Measurements from ENCODE around the gene PPP1R12C.

The PPP1R12C gene

DNA sequence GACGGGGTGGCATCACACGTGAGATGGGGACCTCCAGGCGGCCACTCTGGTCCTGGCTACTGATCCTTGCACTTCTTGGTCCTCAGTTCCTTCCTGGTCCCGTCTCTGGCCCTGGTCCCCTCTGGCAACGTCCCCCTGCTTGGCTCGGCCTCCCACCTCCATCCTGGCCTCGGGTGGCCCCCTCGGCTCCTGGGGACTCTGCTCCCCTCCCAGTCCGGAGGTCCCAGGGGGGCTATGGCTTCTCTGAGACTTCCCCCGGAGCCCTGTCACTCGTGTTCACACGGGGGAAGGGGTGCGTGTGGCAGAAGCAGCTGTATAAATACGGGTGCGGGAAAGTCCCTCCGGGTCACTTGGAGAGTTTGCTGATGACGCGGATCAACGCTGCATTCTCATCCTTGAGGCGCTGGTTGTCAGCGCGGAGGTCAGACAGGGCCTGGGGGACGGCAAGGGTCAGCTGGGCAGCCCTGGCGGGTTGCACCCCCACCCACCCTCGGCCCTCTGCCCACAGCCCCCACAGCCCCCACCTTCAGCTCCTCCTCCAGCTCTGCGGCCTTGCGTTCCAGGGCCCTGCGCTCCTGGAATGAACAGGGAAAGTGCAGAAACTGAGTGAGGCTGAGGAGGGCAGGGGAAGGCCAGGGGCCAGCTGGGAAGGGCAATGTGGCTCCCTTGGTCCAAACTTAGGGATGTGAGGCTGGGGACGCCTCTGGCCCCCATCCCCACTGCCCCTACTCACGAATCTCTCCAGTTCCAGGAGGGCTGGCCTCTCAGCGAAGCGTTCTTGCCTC lies 26.1 kb downstream of the PPP1R12C start:
- no peak for DNase-seq (ENCODE audit: low read depth)

DNA sequence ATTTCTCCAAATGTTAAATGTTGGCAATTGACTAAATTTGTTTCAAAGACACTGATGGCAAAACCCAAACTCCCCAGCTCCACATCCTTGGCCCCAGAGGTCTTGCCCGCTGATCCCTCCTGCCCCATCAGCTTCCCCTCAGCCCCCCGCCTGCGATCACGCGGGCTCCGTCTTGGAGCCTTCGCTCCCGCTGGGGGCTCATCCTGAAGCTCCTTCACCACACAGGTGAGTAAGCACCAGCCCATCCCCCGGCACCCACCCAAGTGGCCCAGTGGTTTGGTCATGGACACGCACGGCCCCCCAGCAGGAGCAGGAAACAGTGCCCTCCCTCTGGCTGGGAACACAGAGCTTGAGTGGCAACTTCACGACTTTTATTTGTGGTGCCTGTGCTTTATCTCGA lies 26.9 kb downstream of the PPP1R12C start:
- no peak for DNase-seq (ENCODE audit: low read depth)

DNA sequence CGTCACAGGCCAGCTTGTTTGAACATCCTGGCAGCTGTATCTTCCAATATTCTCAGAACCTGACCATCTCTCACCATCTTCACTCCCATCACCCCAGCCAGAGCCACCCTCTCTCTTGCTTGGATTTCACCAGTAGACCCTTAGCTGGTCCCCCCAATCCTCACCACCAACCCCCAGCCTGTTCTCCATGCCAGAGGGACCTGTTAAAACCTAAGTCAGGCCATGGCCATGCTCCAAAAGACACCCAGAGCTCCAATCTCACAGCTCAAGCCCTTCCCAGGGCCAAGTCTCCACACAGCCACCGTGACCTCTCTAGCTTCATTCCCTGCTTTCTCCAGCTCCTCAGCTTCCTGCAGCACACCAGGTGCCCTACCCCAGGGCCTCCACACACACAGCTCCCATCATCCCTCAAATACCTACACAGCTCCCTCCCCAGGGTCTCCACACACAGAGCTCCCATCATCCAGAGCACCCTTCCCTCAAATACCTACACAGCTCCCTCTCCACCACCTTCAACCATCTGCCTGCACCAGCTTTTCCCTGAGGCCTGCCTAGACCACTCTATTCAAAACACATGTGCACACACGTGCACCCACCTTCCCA lies 28.0 kb downstream of the PPP1R12C start:
- DNase-seq (ENCODE audit: low read depth), result no peak

DNA sequence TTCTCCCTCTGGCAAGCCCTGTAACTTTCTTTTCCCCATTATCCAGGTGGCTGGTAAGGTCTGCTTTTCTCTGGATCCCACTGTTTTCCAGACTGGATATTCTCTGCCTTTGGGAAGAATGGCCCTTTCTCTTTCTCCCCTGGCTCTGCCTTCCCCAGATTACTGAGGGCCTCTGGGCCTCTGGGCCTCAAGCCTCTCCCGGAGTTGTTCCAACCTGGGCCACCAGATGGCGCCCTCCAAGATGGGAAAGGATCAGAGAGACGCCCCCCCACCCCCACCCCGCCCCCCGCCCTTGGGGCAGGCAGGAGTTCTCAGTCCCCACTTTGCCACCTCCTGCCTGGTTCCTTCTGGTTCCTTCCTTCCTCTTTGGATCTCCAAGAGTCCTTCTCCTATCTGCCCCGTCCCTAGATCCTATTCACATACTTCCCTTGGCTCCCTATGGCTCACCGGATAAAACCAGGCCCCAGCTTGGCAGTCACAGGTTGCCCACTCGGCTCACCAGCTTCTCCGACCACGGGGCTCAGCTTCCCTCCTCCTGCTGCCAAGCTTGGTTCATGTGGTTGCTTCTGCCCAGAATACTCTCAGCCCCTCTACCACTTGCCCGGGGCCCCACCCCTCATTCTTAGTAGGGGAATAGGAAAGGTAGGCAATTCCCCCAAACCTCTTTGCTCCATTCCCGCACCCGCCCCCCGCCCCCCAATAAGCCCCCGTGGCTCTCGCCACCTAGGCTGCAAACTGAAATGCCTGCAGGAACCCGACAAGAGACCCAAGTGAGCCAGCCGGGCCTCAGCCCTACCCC lies 28.7 kb downstream of the PPP1R12C start:
- DNase-seq (ENCODE audit: low read depth), result peak; percentile 49

DNA sequence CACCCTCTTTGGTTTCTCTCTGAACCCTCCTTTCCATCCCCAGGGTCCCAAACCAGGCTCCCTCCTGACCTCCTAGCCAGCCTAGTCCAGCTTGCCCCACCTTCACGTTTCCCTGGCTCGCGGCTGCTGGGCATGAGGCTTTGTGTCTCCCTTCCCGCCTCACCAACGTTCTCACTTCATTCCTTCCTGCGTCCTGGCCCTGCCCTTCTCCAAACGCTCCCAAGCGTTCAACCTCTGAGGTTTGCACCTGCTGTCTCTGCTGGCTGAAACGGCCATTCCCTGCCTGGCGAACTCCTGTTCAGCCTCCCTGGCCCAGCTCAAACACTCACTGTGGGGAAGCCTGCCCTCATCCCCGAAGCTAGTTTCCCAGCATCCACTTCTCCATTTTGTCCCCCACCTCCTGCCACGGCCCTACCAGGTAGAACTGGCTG lies 29.4 kb downstream of the PPP1R12C start:
- DNase-seq (ENCODE audit: low read depth), result no peak

DNA sequence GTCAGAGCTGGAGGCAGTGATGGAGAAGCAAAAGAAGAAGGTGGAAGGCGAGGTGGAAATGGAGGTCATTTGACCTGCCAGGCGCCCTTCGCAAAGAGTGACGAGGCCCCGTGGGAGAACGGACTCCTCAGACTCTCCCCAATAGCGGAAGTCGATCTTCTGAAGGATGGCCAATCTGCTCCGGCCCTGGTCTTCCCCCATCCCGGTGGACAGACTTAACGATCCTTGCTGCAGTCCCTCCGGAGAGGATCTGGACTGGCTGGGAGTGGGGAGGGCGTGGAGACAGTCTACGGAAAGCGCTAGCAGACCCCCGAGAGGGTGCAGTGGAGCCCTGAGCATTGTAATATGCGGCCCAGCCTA lies 29.9 kb downstream of the PPP1R12C start:
- no peak for DNase-seq (ENCODE audit: low read depth)

DNA sequence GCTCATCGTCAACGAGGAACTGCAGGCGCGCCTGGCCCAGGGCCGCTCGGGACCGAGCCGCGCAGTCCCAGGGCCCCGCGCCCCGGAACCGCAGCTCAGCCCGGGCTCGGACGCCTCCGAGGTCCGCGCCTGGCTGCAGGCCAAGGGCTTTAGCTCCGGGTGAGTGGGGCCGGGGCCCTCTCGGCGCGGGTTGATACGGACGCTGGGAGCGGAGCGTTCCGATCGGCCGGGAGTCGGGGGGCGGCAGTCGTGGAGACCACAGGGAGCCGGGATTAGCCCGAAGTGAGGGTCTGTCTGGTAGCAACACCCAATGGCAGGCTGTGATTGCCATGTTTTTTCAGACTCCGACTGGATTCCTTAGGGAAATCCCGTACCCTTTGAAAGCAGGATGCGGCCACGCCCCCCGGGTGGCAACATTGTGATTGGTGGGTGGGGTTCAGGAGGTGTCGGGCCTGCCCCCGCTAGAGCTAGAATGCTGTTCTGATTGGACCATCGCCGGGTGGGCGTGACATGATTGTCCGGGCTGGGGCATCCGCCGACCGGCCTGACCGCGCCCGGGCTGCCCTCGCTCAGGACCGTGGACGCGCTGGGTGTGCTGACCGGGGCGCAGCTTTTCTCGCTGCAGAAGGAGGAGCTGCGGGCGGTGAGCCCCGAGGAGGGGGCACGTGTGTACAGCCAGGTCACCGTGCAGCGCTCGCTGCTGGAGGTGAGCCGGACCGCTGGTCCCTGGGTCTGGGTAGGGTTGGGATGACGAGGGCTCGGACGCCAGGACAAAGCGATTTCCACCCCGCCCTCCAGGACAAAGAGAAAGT lies 30.5 kb downstream of the PPP1R12C start:
- DNase-seq (ENCODE audit: low read depth), result peak; percentile 37

DNA sequence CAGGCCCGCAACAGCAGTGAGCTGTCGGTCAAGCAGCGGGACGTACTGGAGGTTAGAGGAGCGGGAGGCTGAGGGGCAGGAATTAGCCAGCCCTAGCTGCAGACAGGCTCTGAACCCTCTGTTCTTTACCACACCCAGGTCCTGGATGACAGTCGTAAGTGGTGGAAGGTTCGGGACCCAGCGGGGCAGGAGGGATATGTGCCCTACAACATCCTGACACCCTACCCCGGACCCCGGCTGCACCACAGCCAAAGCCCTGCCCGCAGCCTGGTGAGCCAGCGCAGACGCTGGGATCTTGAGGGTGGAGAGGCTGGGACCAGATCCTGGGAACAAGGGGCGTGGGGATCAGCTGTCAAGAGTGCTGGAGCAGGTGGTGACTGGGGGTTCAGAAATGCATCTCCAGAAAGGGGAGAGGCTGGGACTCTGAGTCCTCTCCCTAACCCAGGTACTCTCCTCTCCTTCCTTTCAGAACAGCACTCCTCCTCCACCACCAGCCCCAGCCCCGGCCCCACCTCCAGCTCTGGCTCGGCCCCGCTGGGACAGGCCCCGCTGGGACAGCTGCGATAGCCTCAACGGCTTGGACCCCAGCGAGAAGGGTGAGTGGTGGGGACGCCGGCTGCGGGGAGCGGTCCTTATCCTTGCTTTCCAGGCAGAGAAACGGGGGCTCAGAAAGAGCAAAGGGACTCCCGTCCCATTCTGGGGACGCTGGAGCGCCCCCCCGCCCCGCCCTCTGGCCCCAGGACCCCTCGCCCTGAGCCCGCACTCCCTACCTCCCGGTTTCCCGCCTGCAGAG lies 31.3 kb downstream of the PPP1R12C start:
- no peak for DNase-seq (ENCODE audit: low read depth)

DNA sequence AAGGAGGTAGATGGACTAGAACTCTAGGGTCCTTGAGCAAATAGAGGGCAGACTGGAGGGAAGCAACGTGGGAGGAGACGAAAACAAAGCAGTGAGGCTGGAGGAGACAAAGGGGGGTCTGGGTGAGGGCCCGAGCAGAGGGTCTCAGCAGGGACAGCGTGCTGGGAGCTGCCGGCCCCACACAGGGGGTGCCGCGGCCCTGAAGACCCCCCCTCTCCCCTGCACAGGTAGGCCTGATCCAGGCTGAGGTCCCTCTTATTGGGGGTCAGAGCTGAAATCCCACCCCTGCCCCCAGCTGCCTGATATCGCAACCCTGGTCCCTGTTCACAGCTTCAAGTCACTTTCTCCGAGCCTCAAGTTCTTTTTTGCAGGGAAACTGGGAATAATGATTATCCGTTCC lies 33.0 kb downstream of the PPP1R12C start:
- DNase-seq (ENCODE audit: low read depth), result no peak

DNA sequence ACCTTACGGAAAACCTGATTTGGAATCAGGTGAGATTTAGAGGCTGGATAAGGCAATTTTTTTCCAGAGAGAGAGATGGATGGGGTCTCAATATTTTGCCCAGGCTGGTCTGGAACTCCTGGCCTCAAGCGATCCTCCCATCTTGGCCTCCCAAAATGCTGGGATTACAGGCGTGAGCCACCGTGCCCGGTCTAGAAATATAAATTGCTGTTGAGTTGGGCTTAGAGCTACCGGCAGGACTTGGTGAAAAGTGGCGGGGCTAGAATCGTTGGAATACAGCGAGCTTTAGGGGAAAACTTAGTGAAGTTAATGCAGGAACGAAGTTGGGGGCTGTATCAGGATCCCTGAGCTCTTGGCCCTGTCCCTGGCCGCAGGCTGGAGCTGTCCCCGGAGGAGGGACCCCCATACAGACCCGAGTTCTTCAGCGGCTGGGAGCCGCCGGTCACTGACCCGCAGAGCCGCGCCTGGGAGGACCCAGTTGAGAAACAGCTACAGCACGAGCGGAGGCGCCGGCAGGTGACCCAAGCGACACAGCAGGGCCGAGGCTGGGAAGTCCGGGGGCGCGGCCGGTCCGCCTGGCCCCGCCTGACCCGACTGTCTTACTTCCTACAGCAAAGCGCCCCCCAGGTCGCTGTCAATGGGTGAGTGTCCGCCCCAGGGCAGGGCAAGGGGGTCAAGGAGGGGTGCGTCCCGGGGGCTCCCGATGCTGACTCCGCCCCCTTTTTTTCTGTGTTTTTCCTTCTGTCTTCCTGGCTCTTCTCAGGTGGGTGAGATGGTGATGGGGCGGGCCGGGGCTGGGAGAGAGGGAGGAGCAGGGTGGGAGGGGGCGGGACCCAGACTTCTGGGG lies 34.2 kb downstream of the PPP1R12C start:
- no peak for DNase-seq (ENCODE audit: low read depth)

DNA sequence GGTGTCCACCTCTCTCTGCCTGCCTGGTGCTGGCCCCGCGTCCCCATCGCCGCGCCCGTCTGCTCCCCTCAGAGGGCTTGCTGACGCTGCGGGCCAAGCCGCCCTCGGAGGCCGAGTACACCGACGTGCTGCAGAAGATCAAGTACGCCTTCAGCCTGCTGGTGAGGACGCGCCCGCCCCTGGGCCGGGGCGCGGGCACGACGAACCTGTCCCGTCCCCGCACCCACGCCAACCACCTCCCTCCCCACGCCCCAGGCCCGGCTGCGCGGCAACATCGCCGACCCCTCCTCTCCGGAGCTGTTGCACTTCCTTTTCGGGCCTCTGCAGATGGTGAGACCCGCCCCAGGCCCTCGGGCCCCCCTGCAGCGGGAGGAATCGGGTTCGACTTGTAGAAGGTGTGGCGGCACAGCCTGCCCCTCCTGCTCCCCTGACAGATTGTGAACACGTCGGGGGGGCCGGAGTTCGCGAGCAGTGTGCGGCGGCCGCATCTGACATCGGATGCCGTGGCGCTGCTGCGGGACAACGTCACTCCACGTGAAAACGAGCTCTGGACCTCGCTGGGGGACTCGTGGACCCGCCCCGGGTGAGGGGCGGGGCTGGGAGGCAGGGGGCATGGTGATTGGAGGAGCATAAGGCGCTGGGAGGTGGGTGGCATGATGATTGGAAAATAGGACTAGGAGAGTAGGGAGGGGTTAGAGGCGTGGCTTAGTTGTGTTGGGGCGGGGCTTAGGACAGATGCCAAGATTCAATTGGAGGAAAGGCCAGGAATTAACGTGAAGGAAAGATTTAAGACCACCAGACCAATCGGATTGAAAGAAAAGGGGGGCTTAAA lies 35.2 kb downstream of the PPP1R12C start:
- no peak for DNase-seq (ENCODE audit: low read depth)

DNA sequence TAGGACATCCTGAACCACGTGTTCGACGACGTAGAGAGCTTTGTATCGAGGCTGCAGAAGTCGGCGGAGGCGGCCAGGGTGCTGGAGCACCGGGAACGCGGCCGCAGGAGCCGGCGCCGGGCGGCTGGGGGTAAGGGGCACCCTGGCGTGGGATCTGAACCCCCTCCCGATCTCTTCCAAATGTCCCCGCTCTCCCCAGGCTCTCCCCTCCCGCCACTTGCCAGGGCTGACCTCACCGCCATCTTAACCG lies 35.7 kb downstream of the PPP1R12C start:
- DNase-seq (ENCODE audit: low read depth), result no peak

DNA sequence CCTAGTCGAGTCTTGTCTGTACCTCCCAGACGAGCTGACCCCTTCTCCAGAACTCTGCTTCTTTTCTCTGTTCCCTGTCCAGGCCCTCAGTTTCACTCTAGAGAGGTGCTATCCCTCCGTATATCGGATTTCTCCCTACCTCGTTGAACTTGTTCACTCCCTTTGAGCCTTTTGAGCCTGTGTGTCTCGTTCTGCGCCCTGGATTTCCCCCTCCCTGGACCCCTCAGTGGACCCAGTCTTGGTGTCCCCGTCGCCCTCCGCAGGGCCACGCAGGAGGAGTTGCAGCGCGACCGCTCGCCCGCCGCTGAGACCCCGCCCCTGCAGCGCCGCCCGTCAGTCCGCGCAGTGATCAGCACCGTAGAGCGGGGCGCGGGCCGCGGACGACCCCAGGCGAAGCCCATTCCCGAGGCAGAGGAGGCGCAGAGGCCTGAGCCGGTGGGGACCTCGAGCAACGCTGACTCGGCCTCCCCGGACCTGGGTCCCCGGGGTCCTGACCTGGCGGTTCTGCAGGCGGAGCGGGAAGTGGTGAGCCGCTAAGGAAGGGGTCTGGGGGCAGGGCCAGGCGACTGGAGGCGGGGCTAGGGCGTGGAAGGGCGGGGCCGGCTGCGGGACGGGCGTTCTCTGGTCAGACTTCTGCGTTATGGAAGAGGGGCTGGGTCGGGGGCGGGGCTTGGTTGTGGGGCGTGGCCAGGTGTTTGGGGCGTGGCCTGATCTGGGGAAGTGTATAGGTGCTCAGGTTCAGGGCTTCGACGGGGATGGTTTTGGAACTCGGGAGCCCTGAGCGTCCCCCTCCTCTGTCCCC lies 36.3 kb downstream of the PPP1R12C start:
- DNase-seq (ENCODE audit: low read depth), result peak; percentile 79

DNA sequence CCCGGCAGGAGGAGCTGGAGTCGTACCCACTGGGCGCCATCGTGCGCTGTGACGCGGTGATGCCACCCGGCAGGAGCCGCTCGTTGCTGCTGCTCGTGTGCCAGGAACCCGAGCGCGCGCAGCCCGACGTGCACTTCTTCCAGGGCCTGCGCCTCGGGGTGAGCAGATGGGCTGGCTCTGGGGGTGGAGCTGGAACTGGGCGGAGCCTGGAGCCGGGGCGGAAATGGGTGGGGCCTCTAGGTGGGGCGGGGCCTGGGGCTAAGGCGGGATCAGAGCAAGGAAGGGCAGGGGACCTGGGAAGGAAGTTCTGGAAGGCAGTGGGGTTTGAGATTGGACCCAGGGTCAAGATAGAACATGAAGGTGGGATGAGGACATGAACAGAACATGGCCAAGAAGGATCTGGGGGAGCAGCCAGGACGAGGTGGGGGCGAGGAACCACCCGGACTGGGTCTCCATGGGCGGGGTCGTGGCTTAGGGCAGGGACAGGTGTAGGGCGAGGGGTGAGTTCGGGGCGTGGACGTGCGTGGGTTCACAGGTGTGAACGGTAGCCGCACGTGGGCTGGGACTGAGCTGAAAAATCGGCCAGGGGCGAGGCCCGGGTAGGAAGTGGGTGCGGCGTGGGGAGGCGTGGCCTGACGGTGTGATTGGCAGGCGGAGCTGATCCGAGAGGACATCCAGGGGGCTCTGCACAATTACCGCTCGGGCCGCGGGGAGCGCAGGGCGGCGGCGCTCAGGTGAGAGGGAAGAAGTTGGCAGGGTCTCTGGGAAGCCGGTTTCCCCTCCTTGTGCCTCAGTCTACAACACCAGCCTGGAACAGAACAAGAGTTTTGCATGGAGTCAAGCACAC lies 37.1 kb downstream of the PPP1R12C start:
- DNase-seq (ENCODE audit: low read depth), result no peak

DNA sequence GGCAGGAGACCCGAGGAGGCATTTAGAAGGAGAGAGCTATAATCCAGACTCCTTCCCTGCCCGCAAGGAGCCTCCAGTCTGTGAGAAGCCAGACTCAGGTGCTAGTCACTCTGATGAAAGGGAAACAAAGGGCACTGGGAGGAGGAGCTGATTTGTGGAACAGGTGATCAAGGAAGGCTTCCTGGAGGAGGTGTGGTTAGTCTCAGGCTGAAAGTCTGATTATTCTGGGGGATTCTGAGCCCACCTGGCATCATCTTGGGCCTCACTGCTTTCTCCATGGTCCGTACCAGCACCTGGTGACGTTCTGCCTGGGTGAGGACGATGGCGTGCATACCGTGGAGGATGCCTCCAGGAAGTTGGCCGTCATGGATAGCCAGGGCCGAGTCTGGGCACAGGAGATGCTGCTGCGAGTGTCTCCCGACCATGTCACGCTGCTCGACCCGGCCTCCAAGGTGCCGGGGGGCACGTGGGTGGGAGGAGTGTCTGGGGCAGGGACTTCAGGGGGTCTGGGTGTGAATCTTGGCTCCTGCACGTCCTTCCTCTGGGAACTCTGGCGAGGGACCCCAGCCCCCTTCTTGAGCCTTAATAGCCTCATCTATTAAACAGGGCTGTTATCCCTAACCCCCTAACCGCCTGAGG lies 37.9 kb downstream of the PPP1R12C start:
- DNase-seq (ENCODE audit: low read depth), result no peak

DNA sequence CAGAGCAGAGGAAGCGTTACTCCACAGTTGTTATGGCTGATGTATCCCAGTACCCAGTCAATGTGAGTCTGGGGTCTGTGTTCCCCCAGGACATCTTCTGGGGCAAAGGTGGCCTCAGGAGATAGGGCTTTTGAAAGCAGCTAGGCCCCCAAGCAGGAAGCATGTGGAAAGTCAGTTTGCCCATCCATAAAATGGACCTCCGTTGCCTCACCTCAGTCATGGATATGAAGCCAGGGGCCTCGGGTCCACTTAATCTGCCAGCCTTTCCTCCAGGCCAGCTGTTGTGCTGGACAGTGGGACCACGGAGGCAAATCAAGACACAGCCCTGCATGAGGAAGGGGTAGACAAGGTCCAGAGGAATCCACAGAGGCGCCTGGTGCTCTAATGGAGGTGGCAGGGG lies 38.4 kb downstream of the PPP1R12C start:
- DNase-seq (ENCODE audit: low read depth), result no peak

DNA sequence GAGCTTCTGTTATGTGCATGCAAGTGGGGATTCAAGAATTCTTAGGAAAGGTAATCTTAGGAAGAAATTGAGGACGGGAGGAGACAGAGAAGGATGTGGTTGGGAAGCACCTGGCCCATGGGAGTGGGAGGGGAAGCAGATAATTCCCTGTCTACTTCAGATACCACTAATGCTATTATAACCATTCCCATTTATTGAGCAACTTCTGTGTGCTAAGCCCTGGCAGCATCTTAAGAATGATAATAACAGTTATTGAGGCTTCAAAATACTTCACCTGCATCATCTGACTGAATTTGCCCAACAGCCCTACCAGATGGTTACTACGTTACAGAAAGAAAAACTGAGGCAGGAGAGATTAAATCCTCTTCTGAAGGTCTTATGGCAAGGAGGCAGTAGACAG lies 40.3 kb downstream of the PPP1R12C start:
- DNase-seq (ENCODE audit: low read depth), result no peak

DNA sequence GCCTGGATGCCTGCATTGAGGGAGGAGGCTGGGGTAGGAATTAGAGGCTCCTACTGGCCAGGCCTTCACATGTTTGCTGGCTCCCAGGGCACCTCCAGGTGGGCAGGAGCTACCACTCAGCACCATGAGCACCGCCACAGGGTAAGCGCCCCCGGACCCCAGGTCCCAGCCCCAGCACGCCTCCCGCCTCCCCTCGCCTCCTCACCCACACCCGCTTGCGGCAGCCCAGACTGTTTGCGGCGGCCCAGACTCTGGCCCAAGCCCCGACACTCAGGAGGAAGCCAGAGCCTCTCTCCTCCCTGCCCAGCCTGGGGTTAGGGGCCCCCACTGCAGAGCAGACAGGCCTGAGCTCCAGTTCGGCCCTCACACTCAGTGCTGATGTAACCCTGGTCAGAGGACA lies 41.1 kb downstream of the PPP1R12C start:
- no peak for DNase-seq (ENCODE audit: low read depth)
